Measurements from ENCODE around the gene GPC5. TPM values are rescaled to one million over a fixed set of nuclear protein-coding genes. Genes with fewer than 3 reads are reported as not detected.

GPC5 gene
- total RNA-seq, 1 experiment from 2014 or later = 0.07 TPM

DNA sequence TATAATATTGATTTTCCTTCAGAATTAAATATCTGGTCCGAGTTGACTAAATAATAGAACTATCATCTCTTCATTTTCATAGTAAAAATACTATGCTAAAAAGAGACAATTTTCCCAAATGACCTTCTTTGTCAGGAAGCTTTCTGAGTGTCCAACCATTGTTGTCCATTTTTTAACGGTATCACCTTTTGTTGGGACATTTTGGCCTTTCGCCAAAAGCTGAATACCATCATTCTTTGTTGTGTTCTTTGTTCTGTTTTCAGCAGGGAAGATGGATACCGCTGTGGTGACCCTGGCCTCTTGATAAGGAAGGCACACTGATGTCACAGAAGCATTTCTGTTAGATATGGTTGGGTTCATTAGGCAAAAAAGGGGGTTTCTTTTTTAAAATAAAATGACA lies 1173.8 kb downstream of the GPC5 start:
- no peak for DNase-seq (ENCODE audit: extremely low read depth, low read depth)

DNA sequence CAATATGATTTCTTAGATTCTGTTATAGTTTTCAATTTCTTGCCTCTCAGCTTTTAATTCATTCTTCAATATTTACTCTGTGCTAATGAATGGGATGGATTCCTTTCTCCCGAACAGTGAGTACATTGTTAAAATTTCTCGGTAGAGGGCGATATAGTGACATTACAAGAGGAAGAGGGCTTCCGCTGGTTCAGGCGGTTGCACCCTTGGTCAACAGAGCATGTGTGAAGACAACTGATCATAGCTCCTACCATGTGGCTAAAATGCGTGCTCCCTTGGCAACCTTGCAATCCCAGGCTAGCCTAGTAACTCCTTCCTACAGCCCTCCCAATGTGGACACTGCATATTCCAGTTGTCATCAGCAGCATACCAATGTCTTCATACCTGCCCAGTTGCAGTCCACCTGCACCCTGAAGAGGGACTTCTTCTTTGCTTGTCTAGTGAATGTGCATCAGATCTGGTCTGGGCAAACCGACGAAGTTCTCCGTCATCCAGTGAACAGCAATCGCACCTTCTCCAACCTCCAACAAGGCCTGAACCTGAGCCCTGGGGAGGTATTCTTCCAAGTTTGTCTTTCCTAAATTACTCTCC lies 1175.1 kb downstream of the GPC5 start:
- peak; percentile 33 for DNase-seq (ENCODE audit: extremely low read depth, low read depth)

DNA sequence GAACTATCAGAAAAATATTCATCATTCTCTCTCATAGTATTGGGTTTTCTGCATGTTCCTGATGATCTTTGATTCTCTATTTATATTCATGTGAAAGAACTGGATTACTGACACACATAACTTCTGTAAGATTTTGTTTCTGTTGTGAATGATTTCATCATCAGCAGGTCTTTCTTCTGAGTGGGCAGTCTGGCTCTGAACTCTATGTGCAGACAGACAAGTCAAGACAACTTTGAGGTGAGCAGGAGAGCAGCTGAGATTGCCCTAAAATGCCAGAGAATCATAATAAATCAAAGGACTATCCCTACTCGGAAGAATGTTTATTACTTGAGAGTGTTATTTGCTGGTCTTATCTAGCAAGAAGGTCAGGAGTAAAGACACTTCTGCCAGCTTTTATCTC lies 1176.1 kb downstream of the GPC5 start:
- no peak for DNase-seq (ENCODE audit: extremely low read depth, low read depth)

DNA sequence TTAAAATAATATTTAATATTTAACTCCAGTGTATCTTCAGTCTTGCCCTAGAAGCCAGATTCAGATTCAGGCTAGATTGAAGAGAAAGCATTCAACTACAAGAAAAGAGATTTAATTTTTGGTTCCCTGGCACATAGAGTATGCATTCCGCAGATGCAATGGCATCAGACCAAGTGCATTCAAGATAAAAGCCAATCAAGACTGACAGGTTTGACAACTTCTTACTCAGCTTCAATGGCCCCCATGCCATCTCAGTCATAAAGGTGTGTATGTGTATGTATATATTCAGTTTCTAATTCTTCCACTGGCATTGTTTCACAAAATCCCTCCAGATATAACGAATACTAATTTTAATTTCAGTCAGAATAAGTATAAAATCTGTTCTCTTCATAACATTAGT lies 1177.4 kb downstream of the GPC5 start:
- no peak for DNase-seq (ENCODE audit: extremely low read depth, low read depth)

DNA sequence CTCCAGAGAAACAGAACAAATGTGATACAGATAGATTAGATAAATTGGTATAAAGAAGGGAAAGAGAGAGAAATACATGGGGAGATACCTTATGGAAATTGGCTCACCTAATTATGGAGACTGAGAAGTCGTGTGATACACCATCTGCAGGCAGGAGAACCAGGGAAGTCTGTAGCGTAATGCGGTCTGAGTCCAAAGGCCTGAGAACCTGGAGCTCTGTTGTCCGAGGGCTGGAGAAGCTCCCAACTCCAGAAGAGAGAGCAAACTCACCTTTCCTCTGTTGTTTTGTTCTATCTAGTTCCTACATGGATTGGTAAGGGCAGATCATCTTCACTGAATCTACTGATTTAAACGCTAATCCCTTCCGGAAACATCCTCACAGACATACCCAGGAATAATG lies 1179.9 kb downstream of the GPC5 start:
- DNase-seq (ENCODE audit: extremely low read depth, low read depth) = no peak

DNA sequence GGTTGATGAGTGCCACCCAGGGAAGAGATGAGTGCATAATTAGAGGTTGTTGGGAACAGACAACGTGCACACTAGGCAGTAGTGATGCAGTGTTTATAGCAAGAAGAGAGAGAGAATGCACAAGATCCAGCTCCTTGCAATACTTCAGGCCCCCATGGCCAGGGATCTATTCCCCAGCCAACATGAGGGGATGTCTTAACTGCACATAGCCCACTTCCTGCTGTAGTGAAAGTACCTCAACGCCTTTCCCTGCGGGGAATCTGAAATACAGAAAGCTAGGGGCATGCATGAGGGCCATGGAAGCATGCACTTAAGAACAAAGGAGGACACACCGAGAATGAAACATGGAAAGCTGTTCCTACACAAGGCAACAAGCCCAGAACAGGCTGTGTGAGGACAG lies 1191.5 kb downstream of the GPC5 start:
- DNase-seq (ENCODE audit: extremely low read depth, low read depth) = no peak

DNA sequence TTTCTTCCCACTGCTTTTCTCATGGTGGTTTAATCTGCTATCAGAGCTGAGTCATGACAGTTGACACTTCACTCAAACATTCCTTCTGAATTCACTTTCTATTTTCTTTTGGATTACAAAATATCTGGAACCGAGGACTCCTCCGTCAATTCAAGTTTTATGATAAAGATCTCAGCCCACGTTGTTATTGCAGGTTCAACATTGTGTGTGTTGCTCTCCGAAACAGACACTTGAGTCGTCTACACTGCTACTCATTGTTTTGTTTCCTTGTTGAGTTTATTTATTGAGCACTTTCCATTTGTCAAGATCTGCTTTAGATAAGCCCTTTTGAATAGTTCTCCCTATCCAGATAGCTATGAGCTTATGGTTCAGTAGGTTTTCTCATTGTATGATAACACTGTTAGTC lies 1192.1 kb downstream of the GPC5 start:
- peak; percentile 40 for DNase-seq (ENCODE audit: extremely low read depth, low read depth)

DNA sequence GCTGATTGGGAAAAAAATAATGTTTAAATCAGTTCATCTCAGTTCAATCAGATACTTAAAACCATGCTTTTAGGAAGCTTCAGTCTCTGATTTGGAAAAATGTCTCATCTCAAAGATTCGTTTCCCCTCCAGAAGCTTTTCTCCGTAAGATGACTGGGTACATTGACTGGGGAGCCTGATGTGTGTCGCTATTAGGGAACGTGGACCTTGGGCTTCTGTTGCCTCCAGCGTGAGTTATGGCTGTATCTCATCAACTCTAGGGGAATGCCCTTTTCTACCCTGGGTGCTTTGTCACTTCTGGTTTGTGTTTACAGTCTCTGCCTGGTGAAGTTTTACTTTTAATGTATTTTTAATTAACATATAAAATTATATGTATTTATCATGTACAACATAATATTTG lies 1192.7 kb downstream of the GPC5 start:
- DNase-seq (ENCODE audit: extremely low read depth, low read depth) = no peak

DNA sequence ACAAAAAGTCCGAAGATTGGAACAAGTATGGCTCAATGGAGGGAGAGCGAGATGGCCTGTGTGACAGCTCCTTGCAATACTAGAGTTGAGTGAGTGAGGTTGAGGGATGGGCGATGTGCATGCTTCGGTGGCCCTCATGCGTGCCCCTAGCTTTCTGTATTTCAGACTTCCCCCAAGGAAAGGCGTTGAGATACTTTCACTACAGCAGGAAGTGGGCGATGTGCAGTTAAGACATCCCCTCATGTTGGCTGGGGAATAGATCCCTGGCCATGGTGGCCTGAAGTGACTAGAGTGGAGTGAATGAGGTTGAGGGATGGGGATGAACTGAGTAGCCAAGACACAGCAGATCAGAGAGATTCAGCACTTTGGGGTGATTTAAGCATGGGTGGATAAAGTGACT lies 1194.3 kb downstream of the GPC5 start:
- DNase-seq (ENCODE audit: extremely low read depth, low read depth) = no peak

DNA sequence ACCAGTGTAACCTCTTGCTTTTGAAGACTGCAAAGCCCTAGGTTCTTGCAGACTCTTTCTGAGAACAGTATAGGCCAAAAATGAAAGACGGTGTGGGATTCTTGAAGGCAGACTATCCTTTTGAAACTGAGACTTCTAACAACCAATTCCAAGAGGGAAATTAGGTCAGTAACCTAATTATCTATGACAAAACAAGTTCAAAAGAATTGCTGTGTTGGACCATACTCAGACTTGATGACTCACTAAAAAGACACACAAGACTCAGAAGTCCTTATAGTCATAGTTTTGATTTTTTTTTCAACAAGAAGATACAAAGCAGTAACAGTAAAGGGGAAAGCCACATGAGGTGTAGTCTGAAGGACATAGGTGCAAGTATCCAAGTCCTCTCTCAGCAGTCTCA lies 1204.1 kb downstream of the GPC5 start:
- no peak for DNase-seq (ENCODE audit: extremely low read depth, low read depth)

DNA sequence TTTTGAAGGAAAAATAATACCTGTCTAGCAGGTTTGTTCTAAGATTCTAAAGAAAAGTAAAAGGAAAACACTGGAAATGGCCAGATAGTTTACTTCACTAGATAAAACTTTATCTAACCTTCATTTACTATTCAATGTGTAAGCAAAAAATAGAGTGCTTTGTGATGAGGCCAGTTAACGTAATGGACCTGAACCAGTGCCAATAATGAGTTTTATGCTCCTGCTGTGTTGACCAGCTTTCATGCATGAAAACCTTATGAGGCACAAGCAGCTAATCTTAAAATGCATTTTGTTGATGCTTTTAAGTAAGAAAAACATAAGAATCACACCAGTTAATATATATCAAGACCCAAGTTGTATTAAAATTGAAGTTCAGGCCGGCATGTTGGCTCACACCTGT lies 1211.0 kb downstream of the GPC5 start:
- no peak for DNase-seq (ENCODE audit: extremely low read depth, low read depth)

DNA sequence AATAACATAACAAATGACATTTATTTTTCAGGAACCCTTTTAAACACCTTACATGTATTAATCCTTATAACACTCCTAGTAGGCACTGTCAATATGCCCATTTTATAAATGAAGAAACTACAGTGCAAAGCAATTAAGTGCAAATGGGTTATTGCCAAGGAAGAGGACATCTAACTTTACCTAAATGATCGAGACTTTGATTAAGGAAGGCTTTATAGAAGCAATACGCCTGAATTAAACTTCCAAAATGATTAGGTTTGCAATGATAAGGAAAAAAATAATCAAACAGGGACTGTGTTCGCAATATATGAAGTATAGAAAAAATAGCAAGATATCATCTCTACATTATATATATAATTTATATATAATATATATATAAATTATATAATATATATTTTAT lies 1214.5 kb downstream of the GPC5 start:
- no peak for DNase-seq (ENCODE audit: extremely low read depth, low read depth)

DNA sequence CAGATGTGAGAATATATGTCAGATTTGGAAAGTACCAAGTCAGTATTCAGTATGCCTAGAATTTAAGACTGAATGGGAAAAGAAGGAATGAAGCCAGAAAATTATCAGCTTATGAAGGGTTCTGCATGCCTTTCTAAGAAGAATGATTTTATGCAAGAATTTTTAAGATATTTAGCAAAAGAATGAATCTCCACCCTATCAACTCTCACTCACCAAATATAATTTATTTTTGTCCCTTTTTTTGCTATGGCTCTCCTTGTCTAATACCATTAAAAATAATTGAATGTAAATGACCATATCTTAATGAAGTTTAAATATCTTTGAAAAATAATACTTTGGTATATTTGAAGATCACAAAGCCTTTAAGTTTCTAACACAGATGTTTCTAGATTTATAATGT lies 1215.5 kb downstream of the GPC5 start:
- no peak for DNase-seq (ENCODE audit: extremely low read depth, low read depth)

DNA sequence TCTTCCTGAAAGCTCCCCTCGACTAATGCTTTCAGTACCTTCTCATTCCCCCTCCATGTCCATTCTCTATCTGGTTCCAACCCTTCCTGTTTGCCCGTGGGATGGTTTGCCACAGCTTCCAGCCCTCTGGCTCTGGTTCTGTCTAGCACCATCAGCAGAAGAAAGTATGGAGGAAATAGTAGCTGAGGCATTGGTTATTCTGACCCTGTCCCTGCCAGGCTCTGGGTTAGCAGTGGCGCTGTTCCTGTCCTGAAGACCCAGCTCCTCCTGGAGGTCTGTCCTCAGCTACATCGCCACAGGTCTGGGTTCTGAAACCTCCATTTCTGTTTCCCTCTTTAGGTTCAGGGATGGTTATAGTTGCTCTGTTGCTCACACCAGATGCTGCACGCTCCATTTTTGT lies 1223.6 kb downstream of the GPC5 start:
- DNase-seq (ENCODE audit: extremely low read depth, low read depth) = no peak

DNA sequence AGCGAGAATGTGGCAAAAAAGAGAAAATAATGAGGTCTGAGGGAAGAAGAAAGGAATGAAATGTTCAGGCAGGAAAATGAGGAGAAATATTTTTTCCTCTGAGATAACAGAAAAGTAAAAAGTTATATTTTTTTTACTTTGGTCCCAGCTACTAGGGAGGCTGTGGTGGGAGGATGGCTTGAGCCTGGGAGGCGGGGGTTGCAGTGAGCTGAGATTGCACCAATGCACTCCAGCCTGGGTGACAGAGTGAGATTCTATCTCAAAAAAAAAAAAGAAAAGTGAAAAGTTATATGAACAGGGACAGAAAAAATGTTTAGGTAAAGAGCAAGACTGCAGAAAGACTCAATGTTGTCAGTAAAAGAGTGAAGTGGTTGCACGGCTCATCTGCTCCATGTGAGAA lies 1224.5 kb downstream of the GPC5 start:
- no peak for DNase-seq (ENCODE audit: extremely low read depth, low read depth)

DNA sequence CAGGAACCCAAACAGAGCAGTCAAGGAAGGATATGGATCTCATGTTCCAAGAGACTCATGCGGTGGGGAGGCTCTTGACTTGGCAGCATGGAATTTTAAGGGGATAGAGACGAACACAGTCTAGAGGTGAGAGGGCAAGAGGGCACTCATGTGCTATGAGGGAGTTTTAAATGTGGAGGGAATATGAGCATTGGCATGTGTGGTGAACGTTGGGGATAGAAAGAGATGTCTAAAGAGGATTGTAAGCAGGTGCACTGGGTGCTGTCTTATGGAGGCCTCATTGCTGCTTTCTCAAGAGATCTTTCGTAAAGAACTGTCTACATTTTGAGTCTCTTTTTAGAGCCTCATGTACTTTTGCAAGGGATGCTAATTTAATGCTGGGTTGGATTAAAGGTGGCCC lies 1227.9 kb downstream of the GPC5 start:
- DNase-seq (ENCODE audit: extremely low read depth, low read depth) = no peak

DNA sequence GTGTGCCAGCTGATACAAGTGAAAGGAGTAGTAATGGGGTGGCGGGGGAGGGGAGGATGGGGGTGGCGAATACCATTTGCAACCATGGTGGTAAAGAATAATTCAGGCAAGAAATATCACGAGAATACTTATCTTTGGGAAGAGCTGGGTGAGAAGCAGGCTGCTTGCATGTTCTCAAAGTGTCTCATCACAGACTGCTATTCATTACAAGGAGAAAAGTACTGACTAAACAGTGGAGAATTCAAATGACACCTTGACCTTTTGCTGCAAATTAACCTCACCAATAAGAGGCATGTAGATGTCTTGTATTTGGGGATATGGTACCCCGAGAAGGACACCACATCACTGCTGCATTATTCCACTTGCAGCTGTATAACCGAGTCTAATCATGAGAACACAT lies 1242.5 kb downstream of the GPC5 start:
- no peak for DNase-seq (ENCODE audit: extremely low read depth, low read depth)

DNA sequence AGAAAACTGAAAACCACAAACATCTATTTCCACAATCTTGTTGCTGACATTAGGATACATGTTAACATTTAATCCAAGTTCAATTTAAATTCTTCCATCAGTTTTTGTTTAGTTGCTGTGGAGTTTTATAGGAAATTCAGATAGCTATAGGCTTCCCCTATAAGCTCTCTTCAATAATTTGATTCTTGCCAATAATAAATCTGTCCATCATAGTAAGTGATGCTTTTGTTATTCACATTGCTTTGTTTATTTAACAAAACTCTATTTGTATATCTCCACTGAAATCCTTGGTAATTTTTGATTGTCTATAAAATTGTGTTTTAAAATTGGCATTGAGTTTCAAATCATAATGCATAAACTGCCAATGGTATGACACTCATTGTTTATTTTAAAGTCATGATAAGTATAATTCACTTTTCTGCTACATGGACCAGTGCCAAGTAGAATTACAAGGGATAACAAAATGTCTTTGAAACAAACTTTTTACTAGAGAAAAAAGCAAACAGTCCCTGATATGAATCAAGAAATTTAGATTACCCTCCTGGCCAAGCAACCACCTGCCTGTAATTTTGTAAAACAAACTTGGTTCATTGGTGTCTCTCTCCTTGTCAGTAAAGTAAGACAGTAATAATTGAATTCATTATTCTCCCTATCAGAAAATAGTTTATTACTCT lies 1250.9 kb downstream of the GPC5 start:
- DNase-seq (ENCODE audit: extremely low read depth, low read depth) = no peak

DNA sequence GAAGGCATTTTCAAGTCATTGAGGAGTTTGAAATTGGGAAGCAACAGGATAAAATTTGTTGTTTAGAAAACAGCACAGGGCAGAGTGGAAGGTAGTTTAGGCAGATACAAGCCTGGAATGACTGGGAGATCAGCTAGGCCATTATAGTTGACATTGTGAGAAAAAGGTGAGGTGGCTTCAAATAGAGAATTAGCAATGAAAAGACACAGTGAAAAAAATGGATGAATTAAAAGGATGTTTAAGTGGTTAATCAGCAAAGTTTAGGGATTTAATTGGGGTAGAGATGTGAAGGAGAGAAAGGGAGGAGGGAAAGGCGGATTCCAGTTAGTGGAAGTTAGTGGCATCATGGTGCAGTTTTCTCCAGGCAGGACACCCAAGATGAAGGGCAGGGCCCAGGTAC lies 1257.7 kb downstream of the GPC5 start:
- DNase-seq (ENCODE audit: extremely low read depth, low read depth) = no peak

DNA sequence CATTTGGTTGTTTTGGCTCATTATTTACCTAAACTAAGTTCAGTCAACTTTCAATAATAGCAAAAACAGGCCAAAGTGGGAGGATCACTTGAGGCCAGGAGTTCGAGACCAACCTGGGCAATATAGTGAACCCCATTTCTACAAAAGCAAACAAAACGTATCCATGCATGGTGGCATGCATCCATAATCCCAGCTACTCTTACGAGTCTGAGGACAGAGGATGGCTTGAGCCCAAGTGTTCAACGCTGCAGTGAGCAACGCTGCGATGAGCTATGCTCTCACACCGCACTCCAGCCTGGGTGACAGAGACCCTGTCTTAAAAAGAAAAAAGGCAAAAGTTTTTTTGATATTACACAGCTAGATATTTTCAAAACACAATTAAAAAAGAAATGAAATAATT lies 1258.2 kb downstream of the GPC5 start:
- no peak for DNase-seq (ENCODE audit: extremely low read depth, low read depth)

DNA sequence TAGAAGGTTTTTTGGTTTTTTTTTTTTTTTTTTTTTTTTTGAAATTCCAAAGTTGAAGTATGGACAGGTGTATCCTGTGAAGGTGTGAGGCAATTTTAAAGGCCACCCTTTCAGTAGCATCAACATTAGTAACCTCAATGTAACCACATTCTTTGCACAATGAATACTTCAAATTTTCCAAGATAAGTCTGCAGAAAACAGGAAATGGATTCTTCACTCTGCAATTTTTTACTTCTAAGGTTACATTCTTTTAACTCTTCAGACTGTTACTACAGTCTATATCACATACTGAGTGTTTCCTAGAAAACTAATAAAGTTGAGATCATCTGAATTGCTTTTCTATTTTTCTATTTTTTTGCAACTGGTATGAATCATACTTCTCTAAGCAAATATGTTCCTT lies 1259.1 kb downstream of the GPC5 start:
- no peak for DNase-seq (ENCODE audit: extremely low read depth, low read depth)

DNA sequence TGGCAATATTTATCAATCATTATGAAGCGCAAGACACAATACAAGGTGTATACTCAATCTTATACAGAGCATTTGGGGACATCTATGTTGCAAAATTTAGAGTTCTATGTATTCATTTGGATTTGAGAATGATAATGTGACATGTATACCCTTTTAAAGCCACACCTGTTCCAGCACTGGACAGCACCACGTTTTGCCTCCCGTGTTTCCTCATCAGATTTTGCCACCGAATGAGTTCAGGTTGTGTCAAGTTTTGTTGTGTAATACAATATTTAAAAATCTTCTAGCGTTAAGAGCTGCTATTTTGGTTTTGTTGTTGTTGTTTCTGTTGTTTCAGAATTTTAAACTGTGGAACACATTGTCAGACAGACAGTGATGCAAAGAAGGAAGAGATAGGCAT lies 1259.9 kb downstream of the GPC5 start:
- no peak for DNase-seq (ENCODE audit: extremely low read depth, low read depth)

DNA sequence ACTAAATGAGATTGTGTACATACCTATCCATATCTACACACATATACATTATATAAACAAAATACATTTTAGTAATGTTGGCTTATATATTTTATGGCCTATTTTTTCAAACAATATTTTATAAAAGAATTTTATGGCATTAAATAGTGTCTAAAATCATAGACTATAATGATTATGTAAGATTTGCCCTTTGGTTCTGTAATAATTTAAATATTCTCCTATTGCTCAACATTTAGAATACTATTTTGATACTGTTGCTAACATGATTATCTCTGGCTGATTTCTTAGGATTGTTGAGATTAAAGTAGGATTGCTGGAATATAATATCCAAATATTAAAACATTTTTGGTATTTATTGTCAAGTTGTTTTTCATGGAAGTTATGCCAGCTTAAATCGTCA lies 1263.0 kb downstream of the GPC5 start:
- no peak for DNase-seq (ENCODE audit: extremely low read depth, low read depth)
